Measurements from ENCODE around the gene MTMR10.

Gene MTMR10

GRCh38 chr15:30889196-30889595 is 102.2 kb downstream of the MTMR10 start:
- no peak for DNase-seq (ENCODE audit: low spot score)
- TF ChIP-seq, protein P1, sequence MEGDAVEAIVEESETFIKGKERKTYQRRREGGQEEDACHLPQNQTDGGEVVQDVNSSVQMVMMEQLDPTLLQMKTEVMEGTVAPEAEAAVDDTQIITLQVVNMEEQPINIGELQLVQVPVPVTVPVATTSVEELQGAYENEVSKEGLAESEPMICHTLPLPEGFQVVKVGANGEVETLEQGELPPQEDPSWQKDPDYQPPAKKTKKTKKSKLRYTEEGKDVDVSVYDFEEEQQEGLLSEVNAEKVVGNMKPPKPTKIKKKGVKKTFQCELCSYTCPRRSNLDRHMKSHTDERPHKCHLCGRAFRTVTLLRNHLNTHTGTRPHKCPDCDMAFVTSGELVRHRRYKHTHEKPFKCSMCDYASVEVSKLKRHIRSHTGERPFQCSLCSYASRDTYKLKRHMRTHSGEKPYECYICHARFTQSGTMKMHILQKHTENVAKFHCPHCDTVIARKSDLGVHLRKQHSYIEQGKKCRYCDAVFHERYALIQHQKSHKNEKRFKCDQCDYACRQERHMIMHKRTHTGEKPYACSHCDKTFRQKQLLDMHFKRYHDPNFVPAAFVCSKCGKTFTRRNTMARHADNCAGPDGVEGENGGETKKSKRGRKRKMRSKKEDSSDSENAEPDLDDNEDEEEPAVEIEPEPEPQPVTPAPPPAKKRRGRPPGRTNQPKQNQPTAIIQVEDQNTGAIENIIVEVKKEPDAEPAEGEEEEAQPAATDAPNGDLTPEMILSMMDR (IDR thresholded peaks at IDR 0.05; ENCODE audit: extremely low read depth, missing control alignments) = no peak
